K562 (cell line): ENCODE data around the gene SLC35A1. TPM values are rescaled to one million over a fixed set of nuclear protein-coding genes. Genes with fewer than 3 reads are reported as not detected.

Source experiments
- ATAC-seq: fragments of 200-7000 bp; cut with Tn5 transposase; 3 replicates; pipeline ENCODE4 v1.9.1; 2020; ENCODE audit warnings: moderate library complexity
- BruUV-seq: library from RNA; stranded (reverse); fragments of 400-500 nt; replicated peaks from 2 replicates; lab custom pipeline; 2021; lab: Mats Ljungman, UMichigan
- CTCF ChIA-PET: fragments of 300-600 bp; formaldehyde crosslinking; extraction: SDS; loops from one replicate; lab custom pipeline; 2021; ENCODE audit warnings: low intra/inter-chr PET ratio; lab: Yijun Ruan, JAX
- POLR2A ChIA-PET: fragments of 300-600, 350-650 bp; sonication (Branson Sonifier 250); formaldehyde crosslinking; extraction: SDS; loops from one replicate; lab custom pipeline; 2021; ENCODE audit warnings: antibody characterized with exemption, inconsistent platforms; lab: Yijun Ruan, JAX
- DNase-seq, 4 experiments: peaks; one replicate each; pipeline versions ENCODE4 v3.0.0 to v3.0.0-alpha.2; 2011 to 2018; ENCODE audit warnings: low spot score in 3 of 4, mixed read lengths in 3 of 4; ENCODE audit errors: extremely low read depth in 1 of 4
- FAIRE-seq: peaks from 2 replicates; lab custom pipeline; 2011; peaks lifted over from hg19 to GRCh38; lab: Jason Lieb, UNC
- H2AFZ ChIP-seq: 2 replicates; pipeline ENCODE4 v1.6.0; 2011; ENCODE audit warnings: low read depth, low read length, control low read depth, inconsistent platforms
- H3K27ac ChIP-seq: fragments of 200-600 bp; 3 replicates; pipeline ENCODE4 v1.8.0; 2011; ENCODE audit warnings: low read depth, mild to moderate bottlenecking, control low read depth, inconsistent platforms, low read length, moderate library complexity, mixed read lengths; ENCODE audit errors: extremely low read depth
- H3K27me3 ChIP-seq, 2 experiments: fragments of 300-600 bp in 1 of 2; 2 replicates in 1 of 2; 3 replicates in 1 of 2; pipeline versions ENCODE4 v1.6.0 to v1.8.0; 2011; ENCODE audit warnings: inconsistent platforms in 2 of 2, low read length in 2 of 2, mild to moderate bottlenecking in 1 of 2, mixed read lengths in 1 of 2, moderate library complexity in 1 of 2; ENCODE audit not compliant: control insufficient read depth in 2 of 2, insufficient read depth in 2 of 2
- H3K36me3 ChIP-seq: fragments of 300-600 bp; 3 replicates; pipeline ENCODE4 v1.8.0; 2011; ENCODE audit warnings: mild to moderate bottlenecking, low read length, inconsistent platforms; ENCODE audit not compliant: control insufficient read depth, insufficient read depth
- H3K4me1 ChIP-seq, 2 experiments: fragments of 200-600 bp in 1 of 2; replicated peaks in 1 of 2; 2 replicates in 1 of 2; 3 replicates in 1 of 2; pipeline versions ENCODE4 v1.5.1 to v1.8.0; 2011; ENCODE audit warnings: inconsistent platforms in 2 of 2, low read length in 2 of 2, mild to moderate bottlenecking in 1 of 2, mixed read lengths in 1 of 2, moderate library complexity in 1 of 2; ENCODE audit not compliant: control insufficient read depth in 2 of 2, insufficient read depth in 2 of 2
- H3K4me2 ChIP-seq: 2 replicates; pipeline ENCODE4 v1.6.1; 2011; ENCODE audit warnings: low read length, control low read depth, inconsistent platforms, mixed read lengths; ENCODE audit not compliant: insufficient read depth
- H3K4me3 ChIP-seq: fragments of 200-600 bp; sonication (generic), shearing (Covaris generic); 2 replicates; pipeline ENCODE4 v1.5.1; 2016; ENCODE audit warnings: control low read depth, inconsistent platforms
- H3K79me2 ChIP-seq: fragments of 200-600 bp; 3 replicates; pipeline ENCODE4 v1.8.0; 2011; ENCODE audit warnings: low read length, inconsistent platforms; ENCODE audit not compliant: control insufficient read depth, insufficient read depth
- H3K9ac ChIP-seq, 2 experiments: 2 replicates each; pipeline versions ENCODE4 v1.6.0 to v1.6.1; 2011; ENCODE audit warnings: low read depth in 2 of 2, low read length in 2 of 2, control low read depth in 1 of 2, inconsistent platforms in 1 of 2, mild to moderate bottlenecking in 1 of 2, mixed read lengths in 1 of 2; ENCODE audit not compliant: insufficient read depth in 1 of 2
- H3K9me1 ChIP-seq: one replicate; pipeline ENCODE4 v1.6.0; 2011; ENCODE audit warnings: inconsistent platforms, mild to moderate bottlenecking, low read length, moderate library complexity; ENCODE audit not compliant: control insufficient read depth, insufficient read depth
- H3K9me3 ChIP-seq: replicated peaks from 2 replicates; pipeline ENCODE4 v1.5.1; 2011; ENCODE audit warnings: low read depth, low read length, inconsistent platforms; ENCODE audit not compliant: control insufficient read depth, insufficient read depth
- H4K20me1 ChIP-seq: replicated peaks from 2 replicates; pipeline ENCODE4 v1.6.1; 2011; ENCODE audit warnings: low read length, inconsistent platforms, mixed read lengths; ENCODE audit not compliant: control insufficient read depth, insufficient read depth
- EWSR1 ChIP-seq: fragments of 450-650 bp; IDR thresholded peaks from 2 replicates; pipeline ENCODE4 v1.6.1; 2018; ENCODE audit warnings: borderline replicate concordance, mild to moderate bottlenecking, low read depth, moderate library complexity; ENCODE audit not compliant: partially characterized antibody
- JUND ChIP-seq, 2 experiments: IDR thresholded peaks; 2 replicates in 1 of 2; 3 replicates in 1 of 2; pipeline ENCODE4 v1.6.1; 2011; ENCODE audit warnings: borderline replicate concordance in 2 of 2, low read depth in 2 of 2, low read length in 2 of 2, improper control_type of control experiment in 1 of 2, missing biosample characterization in 1 of 2, missing genetic modification characterization in 1 of 2, missing genetic modification reagents in 1 of 2
- KDM1A ChIP-seq, 2 experiments: fragments of 450-650 bp; IDR thresholded peaks; 2 replicates each; pipeline ENCODE4 v1.6.1; 2016; ENCODE audit warnings: mild to moderate bottlenecking in 2 of 2
- NR2F6 ChIP-seq: fragments of 450-650 bp; formaldehyde crosslinking; IDR thresholded peaks from 2 replicates; pipeline ENCODE4 v1.4.0; 2020; ENCODE audit warnings: mild to moderate bottlenecking
- PHB2 ChIP-seq: fragments of 450-650 bp; IDR thresholded peaks from 2 replicates; pipeline ENCODE4 v1.6.1; 2017; ENCODE audit warnings: low read depth
- PHTF2 ChIP-seq: fragments of 250-450 bp; sonication (Bioruptor Pico); IDR thresholded peaks from 2 replicates; pipeline ENCODE4 v1.5.0; 2021; ENCODE audit warnings: mild to moderate bottlenecking
- PTTG1 ChIP-seq: fragments of 450-650 bp; IDR thresholded peaks from 2 replicates; pipeline ENCODE4 v1.6.1; 2016; ENCODE audit warnings: low read depth, mild to moderate bottlenecking, missing genetic modification characterization, missing compliant biosample characterization
- RBM34 ChIP-seq: fragments of 200-400 bp; formaldehyde crosslinking; IDR thresholded peaks from 2 replicates; pipeline ENCODE4 v1.6.1; 2018; ENCODE audit warnings: low read length, borderline replicate concordance; ENCODE audit not compliant: insufficient read depth
- SMARCE1 ChIP-seq: fragments of 450-650 bp; IDR thresholded peaks from 2 replicates; pipeline ENCODE4 v1.7.1; 2016; ENCODE audit warnings: mild to moderate bottlenecking
- STAT5A ChIP-seq: IDR thresholded peaks from 2 replicates; pipeline ENCODE4 v1.6.1; 2012; ENCODE audit warnings: low read length, inconsistent platforms, borderline replicate concordance
- ZKSCAN1 ChIP-seq: fragments of 150-350 bp; IDR thresholded peaks from 2 replicates; pipeline ENCODE4 v1.6.1; 2016; ENCODE audit warnings: low read depth, low read length
- ZKSCAN3 ChIP-seq: fragments of 250-450 bp; sonication (Bioruptor Pico); IDR thresholded peaks from 2 replicates; pipeline ENCODE4 v1.4.0; 2020
- ZNF143 ChIP-seq: sonication (generic); formaldehyde crosslinking; IDR thresholded peaks from 2 replicates; pipeline ENCODE4 v1.9.0; 2022; ENCODE audit warnings: mild to moderate bottlenecking, missing genetic modification reagents
- ZNF197 ChIP-seq: fragments of 200-800 bp; sonication (Bioruptor generic); IDR thresholded peaks from 2 replicates; pipeline ENCODE4 v1.6.1; 2016; ENCODE audit warnings: low read depth, missing genetic modification characterization, missing compliant biosample characterization
- WGBS: fragments of 100-300 bp; shearing (Covaris generic); methylation state at CpG from one replicate; pipeline ENCODE4 v1.1.6; 2016; ENCODE audit warnings: low coverage, mixed read lengths; ENCODE audit not compliant: insufficient coverage; ENCODE audit errors: missing lambda C conversion rate; 5-methylcytosine and 5-hydroxymethylcytosine counted together
- in situ Hi-C: fragments of 300-500 bp; cut with MboI; formaldehyde crosslinking; loops from 4 replicates; pipeline ENCODE4 v1.15.0; 2018; ENCODE audit warnings: inconsistent platforms, mixed read lengths
- intact Hi-C: fragments of 100-400 bp; cut with micrococcal nuclease; formaldehyde crosslinking; loops from 2 replicates; pipeline ENCODE4 v1.14.2; 2022
- polyA plus RNA-seq, 8 experiments: library from polyadenylated mRNA; depleted of rRNA in 4 of 8; stranded (reverse) in 5 of 8; unstranded in 3 of 8; fragments of >200 nt; fragmentation: Nextera tagmentation in 2 of 8; fragmentation: Illumina TruSeq in 1 of 8; extraction: Ambion mirVana in 2 of 8; extraction: Trizol in 1 of 8; gene quantifications; 2 replicates each; pipeline versions ENCODE4 v1.2.1 to v1.2.3, GENCODE V29; 2011 to 2014; ENCODE audit warnings: inconsistent platforms in 1 of 8, missing spikeins in 1 of 8
- total RNA-seq, 7 experiments: library from RNA; depleted of rRNA in 6 of 7; stranded (reverse); fragments of >200 nt in 6 of 7; fragmentation: Illumina TruSeq in 2 of 7; extraction: Trizol in 2 of 7; gene quantifications; 2 replicates each; pipeline versions ENCODE4 v1.2.1 to v1.2.3, GENCODE V29; 2011 to 2021; ENCODE audit warnings: low replicate concordance in 1 of 7
- TF ChIP-seq, protein P1 (sequence below): fragments of 450-650 bp; IDR thresholded peaks from 2 replicates; pipeline ENCODE4 v1.7.0; 2016; ENCODE audit warnings: borderline replicate concordance

The SLC35A1 gene
- total and polyA plus RNA-seq, 9 of the 15 experiments (the other 6 are each of a cell fraction or from before 2014, with no cell fraction given): 7.5 to 37.1 (median 14.9) TPM

DNA sequence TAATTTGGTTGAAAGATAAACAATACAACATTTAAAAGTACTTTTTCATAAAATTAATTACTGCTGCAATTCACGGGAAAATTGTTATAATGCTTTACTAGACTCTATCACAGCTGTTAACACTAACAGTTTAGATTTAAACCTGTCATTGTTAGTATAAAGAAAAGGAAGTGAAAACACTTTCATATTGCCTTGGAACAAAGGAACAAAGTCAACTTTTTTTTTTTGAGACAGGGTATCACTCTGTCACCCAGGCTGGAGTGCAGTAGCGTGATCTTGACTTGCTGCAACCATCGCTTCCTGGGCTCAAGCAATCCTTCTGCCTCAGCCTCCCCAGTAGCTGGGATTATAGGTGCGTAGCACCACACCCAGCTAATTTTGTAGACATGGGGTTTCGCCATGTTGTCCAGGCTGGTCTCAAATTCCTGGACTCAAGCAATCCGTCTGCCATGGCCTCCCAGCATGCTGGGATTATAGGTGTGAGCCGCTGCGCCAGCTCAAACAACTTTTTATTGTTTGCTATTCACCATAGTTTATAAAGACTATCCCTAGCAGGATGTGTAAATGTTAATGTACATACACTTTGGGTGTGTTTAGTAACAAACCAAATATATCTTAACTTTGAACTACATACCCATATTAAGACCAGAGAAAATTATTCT lies 22.1 kb downstream of the SLC35A1 start:
- POLR2A ChIA-PET: interaction anchor here (0.6 to 1.4 kb wide), 2 partner anchors 9 to 47 kb away, joined by 3 to 5 read pairs; no protein-coding TSS in a partner anchor
- FAIRE-seq: no peak
- Histone ChIP-seq H3K36me3 (no peaks in the 10 kb centered on the region), H3K9ac (no peak overlapping the region), H3K79me2 (no peaks in the 10 kb centered on the region), H3K4me3 (no peak overlapping the region), H3K27me3 (no peaks in the 10 kb centered on the region), H3K9me3 (no peaks in the 10 kb centered on the region), H3K4me2 (no peak overlapping the region), H4K20me1 (no peaks in the 10 kb centered on the region), H3K4me1 (no peaks in the 10 kb centered on the region), H3K9me1 (no peaks in the 10 kb centered on the region), H3K27ac (no peak overlapping the region), H2AFZ (no peak overlapping the region)
- no peak for DNase-seq
- CTCF ChIA-PET: no interaction called here
- TF ChIP-seq RBM34: no peak
- no peak for TF ChIP-seq ZKSCAN1
- no peak for TF ChIP-seq ZNF197 (CRISPR knock-in tag)
- TF ChIP-seq, protein P1, sequence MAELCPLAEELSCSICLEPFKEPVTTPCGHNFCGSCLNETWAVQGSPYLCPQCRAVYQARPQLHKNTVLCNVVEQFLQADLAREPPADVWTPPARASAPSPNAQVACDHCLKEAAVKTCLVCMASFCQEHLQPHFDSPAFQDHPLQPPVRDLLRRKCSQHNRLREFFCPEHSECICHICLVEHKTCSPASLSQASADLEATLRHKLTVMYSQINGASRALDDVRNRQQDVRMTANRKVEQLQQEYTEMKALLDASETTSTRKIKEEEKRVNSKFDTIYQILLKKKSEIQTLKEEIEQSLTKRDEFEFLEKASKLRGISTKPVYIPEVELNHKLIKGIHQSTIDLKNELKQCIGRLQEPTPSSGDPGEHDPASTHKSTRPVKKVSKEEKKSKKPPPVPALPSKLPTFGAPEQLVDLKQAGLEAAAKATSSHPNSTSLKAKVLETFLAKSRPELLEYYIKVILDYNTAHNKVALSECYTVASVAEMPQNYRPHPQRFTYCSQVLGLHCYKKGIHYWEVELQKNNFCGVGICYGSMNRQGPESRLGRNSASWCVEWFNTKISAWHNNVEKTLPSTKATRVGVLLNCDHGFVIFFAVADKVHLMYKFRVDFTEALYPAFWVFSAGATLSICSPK: no peak
- no peak for TF ChIP-seq STAT5A
- no peak for TF ChIP-seq EWSR1
- no peak for TF ChIP-seq KDM1A (IDR thresholded peaks at IDR 0.05)
- no peak for TF ChIP-seq NR2F6 (CRISPR knock-in tag)
- no peak for TF ChIP-seq PHB2
- no peak for TF ChIP-seq SMARCE1
- no peak for TF ChIP-seq PHTF2 (CRISPR knock-in tag)
- no peak for TF ChIP-seq JUND (IDR thresholded peaks at IDR 0.05; ENCODE audit: borderline replicate concordance, low read depth, low read length)
- no peak for TF ChIP-seq JUND (tag; IDR thresholded peaks at IDR 0.05; ENCODE audit: borderline replicate concordance, low read depth, low read length)
- TF ChIP-seq ZKSCAN3: no peak
- no peak for TF ChIP-seq PTTG1
- no peak for TF ChIP-seq ZNF143 (CRISPR knock-in tag)
- intact Hi-C loops: no loop called here
- in situ Hi-C loops: no loop called here
- ATAC-seq: no peak
- WGBS: 92% methylated on average over 8 of the region's 8 CpGs
- BruUV-seq: no TSS peak
